MM.1S (cell line): Measurements from ENCODE around the gene GLB1L2.

Experiments used
- DNase-seq: peaks from one replicate; pipeline ENCODE4 v3.0.0-alpha.2; 2015
- H2AFZ ChIP-seq: fragments of 300-600 bp; sonication (generic); 2 replicates; pipeline ENCODE4 v1.6.0; 2016; ENCODE audit warnings: antibody characterized with exemption, low read length
- H3F3A ChIP-seq: fragments of 300-600 bp; sonication (generic); 2 replicates; pipeline ENCODE4 v1.6.1; 2016; ENCODE audit warnings: mild to moderate bottlenecking, antibody characterized with exemption, low read length, moderate library complexity, mixed read lengths; ENCODE audit not compliant: insufficient read depth
- H3K27ac ChIP-seq: fragments of 300-600 bp; sonication (generic); 2 replicates; pipeline ENCODE4 v1.5.1; 2016; ENCODE audit warnings: mild to moderate bottlenecking, low read length
- H3K27me3 ChIP-seq: fragments of 300-600 bp; sonication (generic); replicated peaks from 2 replicates; pipeline ENCODE4 v1.6.0; 2016; ENCODE audit warnings: low read length; ENCODE audit not compliant: insufficient read depth
- H3K36me3 ChIP-seq: fragments of 300-600 bp; sonication (generic); replicated peaks from 2 replicates; pipeline ENCODE4 v1.6.1; 2016; ENCODE audit warnings: mild to moderate bottlenecking, low read length, mixed read lengths; ENCODE audit not compliant: insufficient read depth
- H3K4me1 ChIP-seq: fragments of 300-600 bp; sonication (generic); 2 replicates; pipeline ENCODE4 v1.6.1; 2016; ENCODE audit warnings: low read length, mixed read lengths
- H3K4me2 ChIP-seq: fragments of 300-600 bp; sonication (generic); 2 replicates; pipeline ENCODE4 v1.6.0; 2016; ENCODE audit warnings: low read depth, low read length
- H3K4me3 ChIP-seq: fragments of 300-600 bp; sonication (generic); 2 replicates; pipeline ENCODE4 v1.5.1; 2016; ENCODE audit warnings: low read length, mixed read lengths
- H3K79me2 ChIP-seq: fragments of 300-600 bp; sonication (generic); 2 replicates; pipeline ENCODE4 v1.6.1; 2016; ENCODE audit warnings: mixed run types, low read length, mixed read lengths
- H3K9ac ChIP-seq: fragments of 300-600 bp; sonication (generic); 2 replicates; pipeline ENCODE4 v1.6.1; 2016; ENCODE audit warnings: low read length, mixed read lengths
- H3K9me2 ChIP-seq: fragments of 300-600 bp; sonication (generic); replicated peaks from 2 replicates; pipeline ENCODE4 v1.6.1; 2016; ENCODE audit warnings: mild to moderate bottlenecking, low read length, mixed read lengths; ENCODE audit not compliant: insufficient read depth
- H3K9me3 ChIP-seq: fragments of 300-600 bp; sonication (generic); replicated peaks from 2 replicates; pipeline ENCODE4 v1.6.1; 2016; ENCODE audit warnings: mild to moderate bottlenecking, low read length, mixed read lengths; ENCODE audit not compliant: insufficient read depth
- H4K20me1 ChIP-seq: fragments of 300-600 bp; sonication (generic); 2 replicates; pipeline ENCODE4 v1.6.1; 2016; ENCODE audit warnings: mild to moderate bottlenecking, low read length, moderate library complexity, mixed read lengths; ENCODE audit not compliant: insufficient read depth
- EZH2 ChIP-seq: fragments of 300-600 bp; sonication (generic); optimal IDR thresholded peaks from 2 replicates; pipeline ENCODE3; 2017; ENCODE audit warnings: low read depth, mild to moderate bottlenecking, antibody characterized with exemption, low read length, mixed read lengths
- EZH2phosphoT487 ChIP-seq: fragments of 300-600 bp; sonication (generic); IDR thresholded peaks from 2 replicates; pipeline ENCODE4 v1.6.1; 2018; ENCODE audit warnings: antibody characterized with exemption, low read length
- TF ChIP-seq, protein P1 (sequence below): fragments of 300-600 bp; sonication (generic); IDR thresholded peaks from 2 replicates; pipeline ENCODE4 v1.5.1; 2016; ENCODE audit warnings: antibody characterized with exemption, low read length, mixed read lengths

GLB1L2 gene

DNA sequence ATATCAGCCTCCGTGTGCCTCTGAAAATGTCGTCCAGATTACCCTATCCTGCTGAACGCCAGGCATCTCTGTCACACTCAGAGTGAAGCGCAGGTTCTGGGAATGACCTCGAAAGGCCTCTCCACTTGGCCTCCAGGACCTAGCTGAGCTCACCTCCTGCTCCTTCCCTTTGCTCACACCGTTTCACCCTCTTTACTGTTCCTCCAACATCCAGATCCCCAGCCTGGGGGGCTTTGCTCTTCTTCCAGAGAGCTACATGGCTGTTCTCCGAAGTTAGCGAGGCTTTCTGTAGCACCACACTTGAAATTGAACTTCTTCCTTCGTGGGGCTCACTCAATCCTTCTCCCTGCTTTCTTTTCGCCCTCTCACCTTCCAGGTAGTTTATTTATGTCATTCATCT is 27.9 kb downstream of the GLB1L2 start:
- no peak for DNase-seq
- no peaks in the 10 kb centered on the region for H4K20me1 ChIP-seq
- H3K27me3 ChIP-seq, result no peaks in the 10 kb centered on the region; the same call in 1 of the 2 replicates
- TF ChIP-seq, protein P1, sequence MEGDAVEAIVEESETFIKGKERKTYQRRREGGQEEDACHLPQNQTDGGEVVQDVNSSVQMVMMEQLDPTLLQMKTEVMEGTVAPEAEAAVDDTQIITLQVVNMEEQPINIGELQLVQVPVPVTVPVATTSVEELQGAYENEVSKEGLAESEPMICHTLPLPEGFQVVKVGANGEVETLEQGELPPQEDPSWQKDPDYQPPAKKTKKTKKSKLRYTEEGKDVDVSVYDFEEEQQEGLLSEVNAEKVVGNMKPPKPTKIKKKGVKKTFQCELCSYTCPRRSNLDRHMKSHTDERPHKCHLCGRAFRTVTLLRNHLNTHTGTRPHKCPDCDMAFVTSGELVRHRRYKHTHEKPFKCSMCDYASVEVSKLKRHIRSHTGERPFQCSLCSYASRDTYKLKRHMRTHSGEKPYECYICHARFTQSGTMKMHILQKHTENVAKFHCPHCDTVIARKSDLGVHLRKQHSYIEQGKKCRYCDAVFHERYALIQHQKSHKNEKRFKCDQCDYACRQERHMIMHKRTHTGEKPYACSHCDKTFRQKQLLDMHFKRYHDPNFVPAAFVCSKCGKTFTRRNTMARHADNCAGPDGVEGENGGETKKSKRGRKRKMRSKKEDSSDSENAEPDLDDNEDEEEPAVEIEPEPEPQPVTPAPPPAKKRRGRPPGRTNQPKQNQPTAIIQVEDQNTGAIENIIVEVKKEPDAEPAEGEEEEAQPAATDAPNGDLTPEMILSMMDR, result no peak
- TF ChIP-seq EZH2phosphoT487 (no peak), EZH2 (no peak)
- H2AFZ ChIP-seq, result no peak overlapping the region
- no peak overlapping the region for H3K27ac ChIP-seq
- no peak overlapping the region for H3K4me3 ChIP-seq
- peak overlapping the region; percentile 29; the same call in 1 of the 2 replicates for H3K4me2 ChIP-seq
- no peaks in the 10 kb centered on the region for H3F3A ChIP-seq
- H3K9me2 ChIP-seq, result no peaks in the 10 kb centered on the region
- H3K4me1 ChIP-seq, result no peaks in the 10 kb centered on the region
- no peaks in the 10 kb centered on the region for H3K36me3 ChIP-seq
- H3K79me2 ChIP-seq, result no peaks in the 10 kb centered on the region
- no peaks in the 10 kb centered on the region for H3K9me3 ChIP-seq
- no peak overlapping the region for H3K9ac ChIP-seq

DNA sequence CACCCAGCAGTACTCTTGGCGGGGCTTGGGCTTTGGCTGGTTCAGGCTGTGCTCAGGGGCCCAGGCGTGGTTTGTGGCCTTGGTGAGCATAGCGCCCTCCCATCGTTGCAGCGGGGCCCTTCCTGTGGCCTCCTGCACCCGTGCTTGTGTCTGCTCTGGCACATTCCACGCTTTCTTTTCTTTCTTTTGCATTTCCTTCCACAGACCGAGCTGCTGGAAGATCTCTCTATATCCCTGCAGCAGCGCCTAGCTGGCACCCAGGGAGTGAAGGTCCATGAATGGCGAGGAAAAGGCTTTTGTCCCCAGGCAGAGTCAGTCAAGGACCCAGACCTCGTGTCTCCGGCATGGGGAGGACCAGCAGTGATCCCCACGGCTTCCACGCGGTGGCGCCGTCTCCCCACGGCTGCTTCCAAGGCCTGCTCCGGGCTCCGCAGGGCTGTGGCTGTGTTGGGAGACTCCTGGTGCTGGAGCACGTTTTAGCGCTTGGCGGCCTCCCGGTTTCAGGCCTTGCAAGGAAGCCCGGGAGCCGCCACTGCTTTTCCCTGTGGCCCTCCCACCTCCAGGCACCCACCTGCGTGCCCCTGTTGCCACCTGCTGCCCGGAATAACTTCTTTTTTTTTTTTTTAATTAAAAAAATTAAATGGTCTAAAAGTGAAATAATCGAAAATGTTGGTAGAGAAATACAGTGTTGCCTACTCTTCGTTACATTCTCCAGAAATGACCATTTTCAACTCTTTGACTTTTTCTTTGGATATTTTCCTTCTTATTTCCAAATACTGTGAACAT is 28.5 kb downstream of the GLB1L2 start:
- Histone ChIP-seq H4K20me1 (no peaks in the 10 kb centered on the region), H3K27me3 (no peaks in the 10 kb centered on the region; the same call in 1 of the 2 replicates), H3K9me2 (no peaks in the 10 kb centered on the region), H3K4me1 (no peaks in the 10 kb centered on the region), H3K4me3 (no peak overlapping the region), H3F3A (no peaks in the 10 kb centered on the region), H3K9ac (no peak overlapping the region), H3K36me3 (no peaks in the 10 kb centered on the region), H2AFZ (no peak overlapping the region), H3K27ac (no peak overlapping the region), H3K4me2 (peak overlapping the region; percentile 29; the same call in 1 of the 2 replicates), H3K79me2 (no peaks in the 10 kb centered on the region), H3K9me3 (no peaks in the 10 kb centered on the region)
- TF ChIP-seq, protein P1, result peak; percentile 56
- no peak for TF ChIP-seq EZH2
- peak; percentile 27 for DNase-seq

DNA sequence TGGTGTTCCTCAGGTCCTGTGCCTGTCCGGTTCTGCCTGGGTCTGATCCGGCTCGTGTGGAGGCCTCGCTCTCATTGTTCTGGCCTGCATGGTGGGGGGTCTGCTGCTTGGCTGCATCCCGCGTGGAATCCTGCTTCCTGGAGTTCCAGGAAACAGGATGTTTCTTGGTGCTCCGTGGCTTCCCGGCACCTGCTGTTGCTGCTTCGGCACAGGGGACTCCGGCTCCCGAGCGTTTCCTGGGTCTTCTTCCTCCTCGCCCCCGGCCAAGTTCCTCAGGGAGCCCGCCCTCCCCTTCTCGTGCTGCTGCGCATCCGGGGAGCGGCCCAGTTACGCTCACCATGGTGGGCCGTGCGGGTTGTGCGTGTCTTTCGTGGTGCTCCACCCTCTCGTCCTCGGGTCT is 29.9 kb downstream of the GLB1L2 start:
- Histone ChIP-seq H3K79me2 (no peaks in the 10 kb centered on the region), H3K9me2 (no peaks in the 10 kb centered on the region), H3K36me3 (no peaks in the 10 kb centered on the region), H3K4me2 (no peak overlapping the region), H3K27me3 (no peaks in the 10 kb centered on the region; the same call in 1 of the 2 replicates), H3K27ac (no peak overlapping the region), H3K4me1 (no peaks in the 10 kb centered on the region), H3K9me3 (no peaks in the 10 kb centered on the region), H3F3A (no peaks in the 10 kb centered on the region), H3K4me3 (no peak overlapping the region), H4K20me1 (no peaks in the 10 kb centered on the region), H3K9ac (no peak overlapping the region), H2AFZ (no peak overlapping the region)
- no peak for DNase-seq
- TF ChIP-seq, protein P1, result no peak
- TF ChIP-seq EZH2phosphoT487, result no peak
- TF ChIP-seq EZH2, result no peak
